ENCODE data around the gene KCTD18. TPM values are rescaled to one million over a fixed set of nuclear protein-coding genes. Genes with fewer than 3 reads are reported as not detected.

KCTD18 gene
- total RNA-seq, 4 donors from 2014 or later: 23.2 to 31.0 (median 26.4) TPM

- intact Hi-C loops (cut with DNase I): no loop called here
- Histone ChIP-seq H3K4me1 (no peaks in the 10 kb centered on the region), H3K27me3 (no peaks in the 10 kb centered on the region), H3K9me3 (no peaks in the 10 kb centered on the region), H3K4me3 (no peak overlapping the region), H3K27ac (replicated peaks in 1 of 4) (no peak overlapping the region), H3K36me3 (peaks cover 13 to 76% (median 66%) of the 10 kb centered on the region in 4 donors)
- no peak for DNase-seq (ENCODE audit: extremely low spot score)
- TF ChIP-seq POLR2A (IDR thresholded peaks at IDR 0.05; ENCODE audit: low read depth) (no peak), EP300 (IDR thresholded peaks at IDR 0.05) (no peak), CTCF (IDR thresholded peaks at IDR 0.05) (no peak), POLR2AphosphoS5 (IDR thresholded peaks at IDR 0.05) (no peak)
Observed at GRCh38 chr2:200492656-200493055, 17.2 kb downstream of the KCTD18 start.

GRCh38 chr2:200490001-200490400 lies 19.9 kb downstream of the KCTD18 start:
- TF ChIP-seq POLR2AphosphoS5 (IDR thresholded peaks at IDR 0.05) (no peak), EP300 (IDR thresholded peaks at IDR 0.05) (no peak), POLR2A (IDR thresholded peaks at IDR 0.05; ENCODE audit: low read depth) (no peak), CTCF (IDR thresholded peaks at IDR 0.05) (no peak)
- whole genome bisulfite sequencing: 97% methylated on average over 14 of the region's 22 CpGs
- DNase-seq (ENCODE audit: extremely low spot score): peak; percentile 64
- no peak overlapping the region for H3K27ac ChIP-seq (replicated peaks in 1 of 4)
- H3K27me3 ChIP-seq: no peaks in the 10 kb centered on the region
- H3K4me1 ChIP-seq: no peaks in the 10 kb centered on the region
- no peak overlapping the region for H3K4me3 ChIP-seq
- peaks cover 13 to 57% (median 50%) of the 10 kb centered on the region in 4 donors for H3K36me3 ChIP-seq
- H3K9me3 ChIP-seq: no peaks in the 10 kb centered on the region
- intact Hi-C loops (cut with DNase I): no loop called here

- H3K9me3 ChIP-seq: no peaks in the 10 kb centered on the region
- no peak overlapping the region for H3K4me3 ChIP-seq
- H3K36me3 ChIP-seq: peaks cover 13 to 43% (median 39%) of the 10 kb centered on the region in 4 donors
- H3K27ac ChIP-seq (replicated peaks in 1 of 4): no peak overlapping the region
- intact Hi-C loops (cut with DNase I): no loop called here
- TF ChIP-seq POLR2AphosphoS5 (IDR thresholded peaks at IDR 0.05): no peak
- TF ChIP-seq CTCF (IDR thresholded peaks at IDR 0.05): no peak
- no peak for TF ChIP-seq EP300 (IDR thresholded peaks at IDR 0.05)
- no peak for TF ChIP-seq POLR2A (IDR thresholded peaks at IDR 0.05; ENCODE audit: low read depth)
- DNase-seq (ENCODE audit: extremely low spot score): no peak
- 76% methylated on average over 4 of the region's 4 CpGs for WGBS
- no peaks in the 10 kb centered on the region for H3K4me1 ChIP-seq
- no peaks in the 10 kb centered on the region for H3K27me3 ChIP-seq
Observed at GRCh38 chr2:200488169-200488568, 21.7 kb downstream of the KCTD18 start.

- peaks cover 13 to 26% (median 23%) of the 10 kb centered on the region in 4 donors for H3K36me3 ChIP-seq
- no peaks in the 10 kb centered on the region for H3K9me3 ChIP-seq
- H3K27ac ChIP-seq (replicated peaks in 1 of 4): no peak overlapping the region
- no peak overlapping the region for H3K4me3 ChIP-seq
- H3K4me1 ChIP-seq: peaks cover 0 to under 1% (median 0%) of the 10 kb centered on the region in 4 donors
- no peaks in the 10 kb centered on the region for H3K27me3 ChIP-seq
- TF ChIP-seq CTCF (IDR thresholded peaks at IDR 0.05) (no peak), EP300 (IDR thresholded peaks at IDR 0.05) (no peak), POLR2A (IDR thresholded peaks at IDR 0.05; ENCODE audit: low read depth) (no peak), POLR2AphosphoS5 (IDR thresholded peaks at IDR 0.05) (no peak)
- DNase-seq (ENCODE audit: extremely low spot score): no peak
- 78% methylated on average over 2 of the region's 2 CpGs for WGBS
- intact Hi-C loops (cut with DNase I): no loop called here
Observed at GRCh38 chr2:200486529-200486928, 23.3 kb downstream of the KCTD18 start.

- Histone ChIP-seq H3K27me3 (no peaks in the 10 kb centered on the region), H3K4me3 (no peak overlapping the region), H3K36me3 (peaks cover 4 to 11% (median 8%) of the 10 kb centered on the region in 4 donors), H3K4me1 (peaks cover 0 to 4% (median 0%) of the 10 kb centered on the region in 4 donors), H3K27ac (replicated peaks in 1 of 4) (no peak overlapping the region), H3K9me3 (no peaks in the 10 kb centered on the region)
- 81% methylated on average over 3 of the region's 3 CpGs for WGBS
- TF ChIP-seq POLR2A (IDR thresholded peaks at IDR 0.05; ENCODE audit: low read depth): no peak
- no peak for TF ChIP-seq POLR2AphosphoS5 (IDR thresholded peaks at IDR 0.05)
- no peak for TF ChIP-seq CTCF (IDR thresholded peaks at IDR 0.05)
- no peak for TF ChIP-seq EP300 (IDR thresholded peaks at IDR 0.05)
- intact Hi-C loops (cut with DNase I): no loop called here
- DNase-seq (ENCODE audit: extremely low spot score): no peak
Observed at GRCh38 chr2:200484934-200485333, 24.9 kb downstream of the KCTD18 start.

Data from esophagus muscularis mucosa (tissue), 4 donors.